HepG2 (cell line): ENCODE measurements around the gene HAND1. TPM values are rescaled to one million over a fixed set of nuclear protein-coding genes. Genes with fewer than 3 reads are reported as not detected.

Experiments used
- ATAC-seq: fragments of 200-7000 bp; cut with Tn5 transposase; 3 replicates; pipeline ENCODE4 v1.9.1; 2020; ENCODE audit warnings: mild to moderate bottlenecking, moderate library complexity
- BruUV-seq: library from RNA; stranded (reverse); fragments of 400-500 nt; replicated peaks from 2 replicates; lab custom pipeline; 2021; lab: Mats Ljungman, UMichigan
- CTCF ChIA-PET: fragments of 300-600 bp; formaldehyde crosslinking; extraction: SDS; loops from one replicate; lab custom pipeline; 2021; ENCODE audit warnings: low total read pairs, inconsistent platforms, low intra/inter-chr PET ratio; lab: Yijun Ruan, JAX
- POLR2A ChIA-PET: fragments of 350-600 bp; sonication (Branson Sonifier 250); formaldehyde crosslinking; loops from one replicate; lab custom pipeline; 2020; ENCODE audit warnings: antibody characterized with exemption, inconsistent platforms; lab: Yijun Ruan, JAX
- DNase-seq: peaks from one replicate; pipeline ENCODE4 v3.0.0-alpha.2; 2015; ENCODE audit warnings: low spot score
- FAIRE-seq: peaks from 3 replicates; lab custom pipeline; 2011; peaks lifted over from hg19 to GRCh38; lab: Jason Lieb, UNC
- H2AFZ ChIP-seq: one replicate; pipeline ENCODE4 v1.6.1; 2011; ENCODE audit warnings: low read length, inconsistent platforms
- H3K27ac ChIP-seq: fragments of 300-600 bp; 3 replicates; pipeline ENCODE4 v1.8.0; 2011; ENCODE audit warnings: mixed run types, mild to moderate bottlenecking, mixed read lengths, low read length, inconsistent platforms; ENCODE audit not compliant: insufficient read depth; ENCODE audit errors: extremely low read length
- H3K27me3 ChIP-seq, 2 experiments: fragments of 200-600 bp in 1 of 2; 2 replicates in 1 of 2; 3 replicates in 1 of 2; pipeline versions ENCODE4 v1.6.0 to v1.8.0; 2011; ENCODE audit warnings: low read length in 2 of 2, mild to moderate bottlenecking in 2 of 2, moderate library complexity in 2 of 2, inconsistent platforms in 1 of 2; ENCODE audit not compliant: insufficient read depth in 2 of 2, control insufficient read depth in 1 of 2
- H3K36me3 ChIP-seq, 2 experiments: fragments of 200-600 bp in 1 of 2; replicated peaks in 1 of 2; 2 replicates in 1 of 2; 3 replicates in 1 of 2; pipeline versions ENCODE4 v1.5.1 to v1.8.0; 2011; ENCODE audit warnings: low read length in 2 of 2, inconsistent platforms in 1 of 2; ENCODE audit not compliant: insufficient read depth in 2 of 2, control insufficient read depth in 1 of 2
- H3K4me1 ChIP-seq: 2 replicates; pipeline ENCODE4 v1.5.1; 2012; ENCODE audit warnings: low read length, inconsistent platforms; ENCODE audit not compliant: insufficient read depth
- H3K4me2 ChIP-seq: 2 replicates; pipeline ENCODE4 v1.6.0; 2011; ENCODE audit warnings: low read depth, low read length, inconsistent platforms
- H3K4me3 ChIP-seq, 3 experiments: fragments of 200-600 bp in 1 of 3; sonication (generic), shearing (Covaris generic) in 1 of 3; replicated peaks in 1 of 3; 2 replicates each; pipeline ENCODE4 v1.5.1; 2011 to 2016; ENCODE audit warnings: low read length in 3 of 3, inconsistent platforms in 2 of 3, low read depth in 2 of 3, mild to moderate bottlenecking in 2 of 3, control low read depth in 1 of 3, mixed read lengths in 1 of 3; ENCODE audit not compliant: insufficient read depth in 1 of 3
- H3K79me2 ChIP-seq: one replicate; pipeline ENCODE4 v1.6.1; 2011; ENCODE audit warnings: low read length, inconsistent platforms; ENCODE audit not compliant: insufficient read depth
- H3K9ac ChIP-seq: 2 replicates; pipeline ENCODE4 v1.6.0; 2011; ENCODE audit warnings: mild to moderate bottlenecking, low read depth, low read length, inconsistent platforms; ENCODE audit not compliant: insufficient read depth
- H3K9me3 ChIP-seq: 2 replicates; pipeline ENCODE4 v1.5.1; 2012; ENCODE audit warnings: mild to moderate bottlenecking, low read length
- H4K20me1 ChIP-seq: 2 replicates; pipeline ENCODE4 v1.6.0; 2011; ENCODE audit warnings: inconsistent platforms, mild to moderate bottlenecking, low read length, moderate library complexity; ENCODE audit not compliant: insufficient read depth
- CHCHD3 ChIP-seq: sonication (generic); formaldehyde crosslinking; IDR thresholded peaks from 2 replicates; pipeline ENCODE4 v1.8.0; 2022; ENCODE audit warnings: mild to moderate bottlenecking, missing genetic modification reagents, moderate library complexity
- EED ChIP-seq: sonication (generic); formaldehyde crosslinking; IDR thresholded peaks from 2 replicates; pipeline ENCODE4 v1.5.0; 2020; ENCODE audit warnings: mild to moderate bottlenecking, missing genetic modification reagents
- FOXK1 ChIP-seq: sonication (generic); formaldehyde crosslinking; IDR thresholded peaks from 2 replicates; pipeline ENCODE4 v1.4.0; 2020; ENCODE audit warnings: low read depth, missing genetic modification reagents, borderline replicate concordance
- MBD4 ChIP-seq: IDR thresholded peaks from 2 replicates; pipeline ENCODE4 v1.6.1; 2012; ENCODE audit warnings: low read length, inconsistent platforms, borderline replicate concordance
- NCOR1 ChIP-seq: fragments of 200-600 bp; sonication (generic); IDR thresholded peaks from 2 replicates; pipeline ENCODE4 v1.7.0; 2017; ENCODE audit warnings: antibody characterized with exemption, low read length, borderline replicate concordance
- NFATC3 ChIP-seq: sonication (generic); formaldehyde crosslinking; IDR thresholded peaks from 2 replicates; pipeline ENCODE4 v1.5.1; 2020; ENCODE audit warnings: mild to moderate bottlenecking, missing genetic modification reagents
- TEAD2 ChIP-seq: sonication (generic); formaldehyde crosslinking; IDR thresholded peaks from 2 replicates; pipeline ENCODE4 v1.9.0; 2021; ENCODE audit warnings: missing genetic modification reagents
- YY1 ChIP-seq: IDR thresholded peaks from 2 replicates; pipeline ENCODE4 v1.6.1; 2011; ENCODE audit warnings: low read length, low read depth, moderate library complexity, mild to moderate bottlenecking; ENCODE audit not compliant: insufficient read depth, insufficient replicate concordance
- ZFP90 ChIP-seq: sonication (generic); formaldehyde crosslinking; IDR thresholded peaks from 2 replicates; pipeline ENCODE4 v1.8.0; 2022; ENCODE audit warnings: missing genetic modification reagents, mild to moderate bottlenecking, inconsistent platforms, borderline replicate concordance
- ZFX ChIP-seq: sonication (generic); formaldehyde crosslinking; IDR thresholded peaks from 2 replicates; pipeline ENCODE4 v1.4.0; 2020; ENCODE audit warnings: mild to moderate bottlenecking, low read depth, missing genetic modification reagents, moderate library complexity
- ZIK1 ChIP-seq: sonication (generic); formaldehyde crosslinking; IDR thresholded peaks from 2 replicates; pipeline ENCODE4 v1.5.0; 2020; ENCODE audit warnings: mild to moderate bottlenecking, low read depth, missing genetic modification reagents, borderline replicate concordance
- ZNF713 ChIP-seq: sonication (generic); formaldehyde crosslinking; IDR thresholded peaks from 2 replicates; pipeline ENCODE4 v1.4.0; 2020; ENCODE audit warnings: mild to moderate bottlenecking, missing genetic modification reagents
- WGBS: methylation state at CpG from one replicate; pipeline ENCODE4 v1.1.6; 2017; ENCODE audit warnings: low lambda C conversion rate; 5-methylcytosine and 5-hydroxymethylcytosine counted together
- in situ Hi-C: cut with HindIII; loops from 2 replicates; pipeline ENCODE4 v1.10.0; 2017; ENCODE audit warnings: low pct_unique_long_range_greater_than_20kb; ENCODE audit not compliant: extremely low pct_ligation_motif_present
- intact Hi-C: fragments of 100-400 bp; cut with micrococcal nuclease; formaldehyde crosslinking; loops from one replicate; pipeline ENCODE4 v1.10.0; 2022; ENCODE audit not compliant: unreplicated experiment
- polyA plus RNA-seq, 8 experiments: library from polyadenylated mRNA; depleted of rRNA in 3 of 8; stranded (reverse) in 7 of 8; unstranded in 1 of 8; fragments of >200 nt; fragmentation: Illumina TruSeq in 4 of 8; extraction: Trizol in 4 of 8; gene quantifications; 2 replicates each; pipeline versions ENCODE4 v1.2.1 to v1.2.3, GENCODE V29; 2011 to 2016; ENCODE audit warnings: low read depth in 4 of 8, missing spikeins in 1 of 8, mixed read lengths in 1 of 8; ENCODE audit not compliant: insufficient read depth in 1 of 8
- total RNA-seq, 5 experiments: library from RNA; depleted of rRNA; stranded (reverse); fragments of >200 nt; fragmentation: Illumina TruSeq; extraction: Trizol; gene quantifications; 2 replicates each; pipeline ENCODE4 v1.2.3, GENCODE V29; 2016; ENCODE audit warnings: low read depth in 1 of 5
- TF ChIP-seq, protein P1 (sequence below): sonication (generic); formaldehyde crosslinking; conservative IDR thresholded peaks from 2 replicates; pipeline ENCODE4 v1.8.0; 2022; ENCODE audit warnings: low read depth, missing genetic modification reagents
- TF ChIP-seq, protein P2 (sequence below): sonication (generic); formaldehyde crosslinking; IDR thresholded peaks from 2 replicates; pipeline ENCODE4 v1.8.1; 2022; ENCODE audit warnings: low read depth, mild to moderate bottlenecking, missing genetic modification reagents

HAND1 gene
- total and polyA plus RNA-seq, 2 of the 13 experiments (the other 11 are each of a cell fraction or from before 2014, with no cell fraction given) = not detected

DNA sequence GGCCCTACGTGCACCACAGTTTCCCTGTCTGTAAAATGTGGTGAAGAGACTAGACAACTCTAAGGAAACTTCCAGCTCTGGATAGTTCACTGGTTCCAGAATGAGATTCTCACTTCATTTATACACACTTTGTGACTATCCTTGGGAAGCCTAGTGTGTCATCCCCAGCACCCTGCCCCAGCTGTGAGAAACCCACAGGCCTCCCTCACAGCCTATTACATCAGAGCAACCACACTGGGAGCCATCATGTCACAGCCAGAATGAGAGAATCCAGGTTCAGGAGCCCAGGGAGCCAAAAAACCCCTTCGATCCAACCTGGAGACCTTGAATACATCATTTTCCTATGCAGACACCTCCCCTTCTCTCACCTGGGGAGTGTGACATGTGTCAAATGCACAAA lies 21.0 kb upstream of the HAND1 start:
- DNase-seq = no peak
- in situ Hi-C loops (no loop called here), intact Hi-C loops (no loop called here)
- 0% methylated on average over 1 of the region's 2 CpGs for WGBS
- H3K4me2 ChIP-seq = no peak overlapping the region
- no peaks in the 10 kb centered on the region for H3K4me1 ChIP-seq
- H3K27ac ChIP-seq = no peak overlapping the region
- H2AFZ ChIP-seq = no peak overlapping the region
- ChIA-PET POLR2A (interaction anchor here (0.6 kb wide), 1 partner anchor 152 kb away, joined by 3 read pairs; no protein-coding TSS in a partner anchor), CTCF (no interaction called here)
- H4K20me1 ChIP-seq = no peaks in the 10 kb centered on the region
- no peak overlapping the region for H3K4me3 ChIP-seq
- peaks cover 0 to 10% of the 10 kb centered on the region in 2 experiments; a peak in 2 of 5 replicates for H3K27me3 ChIP-seq
- no TSS peak for BruUV-seq
- no peaks in the 10 kb centered on the region for H3K79me2 ChIP-seq
- no peaks in the 10 kb centered on the region for H3K9me3 ChIP-seq
- TF ChIP-seq, protein P1, sequence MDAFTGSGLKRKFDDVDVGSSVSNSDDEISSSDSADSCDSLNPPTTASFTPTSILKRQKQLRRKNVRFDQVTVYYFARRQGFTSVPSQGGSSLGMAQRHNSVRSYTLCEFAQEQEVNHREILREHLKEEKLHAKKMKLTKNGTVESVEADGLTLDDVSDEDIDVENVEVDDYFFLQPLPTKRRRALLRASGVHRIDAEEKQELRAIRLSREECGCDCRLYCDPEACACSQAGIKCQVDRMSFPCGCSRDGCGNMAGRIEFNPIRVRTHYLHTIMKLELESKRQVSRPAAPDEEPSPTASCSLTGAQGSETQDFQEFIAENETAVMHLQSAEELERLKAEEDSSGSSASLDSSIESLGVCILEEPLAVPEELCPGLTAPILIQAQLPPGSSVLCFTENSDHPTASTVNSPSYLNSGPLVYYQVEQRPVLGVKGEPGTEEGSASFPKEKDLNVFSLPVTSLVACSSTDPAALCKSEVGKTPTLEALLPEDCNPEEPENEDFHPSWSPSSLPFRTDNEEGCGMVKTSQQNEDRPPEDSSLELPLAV (CRISPR knock-in tag) = no peak
- no peak for TF ChIP-seq ZFP90 (CRISPR knock-in tag)
- TF ChIP-seq MBD4 = no peak
- TF ChIP-seq, protein P2, sequence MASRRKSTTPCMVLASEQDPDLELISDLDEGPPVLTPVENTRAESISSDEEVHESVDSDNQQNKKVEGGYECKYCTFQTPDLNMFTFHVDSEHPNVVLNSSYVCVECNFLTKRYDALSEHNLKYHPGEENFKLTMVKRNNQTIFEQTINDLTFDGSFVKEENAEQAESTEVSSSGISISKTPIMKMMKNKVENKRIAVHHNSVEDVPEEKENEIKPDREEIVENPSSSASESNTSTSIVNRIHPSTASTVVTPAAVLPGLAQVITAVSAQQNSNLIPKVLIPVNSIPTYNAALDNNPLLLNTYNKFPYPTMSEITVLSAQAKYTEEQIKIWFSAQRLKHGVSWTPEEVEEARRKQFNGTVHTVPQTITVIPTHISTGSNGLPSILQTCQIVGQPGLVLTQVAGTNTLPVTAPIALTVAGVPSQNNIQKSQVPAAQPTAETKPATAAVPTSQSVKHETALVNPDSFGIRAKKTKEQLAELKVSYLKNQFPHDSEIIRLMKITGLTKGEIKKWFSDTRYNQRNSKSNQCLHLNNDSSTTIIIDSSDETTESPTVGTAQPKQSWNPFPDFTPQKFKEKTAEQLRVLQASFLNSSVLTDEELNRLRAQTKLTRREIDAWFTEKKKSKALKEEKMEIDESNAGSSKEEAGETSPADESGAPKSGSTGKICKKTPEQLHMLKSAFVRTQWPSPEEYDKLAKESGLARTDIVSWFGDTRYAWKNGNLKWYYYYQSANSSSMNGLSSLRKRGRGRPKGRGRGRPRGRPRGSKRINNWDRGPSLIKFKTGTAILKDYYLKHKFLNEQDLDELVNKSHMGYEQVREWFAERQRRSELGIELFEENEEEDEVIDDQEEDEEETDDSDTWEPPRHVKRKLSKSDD (CRISPR knock-in tag) = no peak
- TF ChIP-seq CHCHD3 (CRISPR knock-in tag) = no peak
- TF ChIP-seq ZFX (CRISPR knock-in tag) = no peak
- TF ChIP-seq YY1 = no peak
- TF ChIP-seq NFATC3 (CRISPR knock-in tag) = no peak
- no peak for TF ChIP-seq ZIK1 (CRISPR knock-in tag)
- TF ChIP-seq FOXK1 (CRISPR knock-in tag) = no peak
- TF ChIP-seq TEAD2 = no peak
- no peak for TF ChIP-seq ZNF713 (CRISPR knock-in tag)
- no peak for TF ChIP-seq NCOR1
- no peak for TF ChIP-seq EED
- TF ChIP-seq, all 625 proteins: peak for 0
- H3K9ac ChIP-seq = no peak overlapping the region
- ATAC-seq (no peak), FAIRE-seq (no peak)
- no peaks in the 10 kb centered on the region for H3K36me3 ChIP-seq
